GM18861 (cell line): Measurements from ENCODE around the gene HLA-DRA.

ENCODE experiments used
- ATAC-seq: cut with Tn5 transposase; IDR thresholded peaks from one replicate; pipeline ENCODE4 v1.9.1; 2021; ENCODE audit not compliant: unreplicated experiment

Gene HLA-DRA

DNA sequence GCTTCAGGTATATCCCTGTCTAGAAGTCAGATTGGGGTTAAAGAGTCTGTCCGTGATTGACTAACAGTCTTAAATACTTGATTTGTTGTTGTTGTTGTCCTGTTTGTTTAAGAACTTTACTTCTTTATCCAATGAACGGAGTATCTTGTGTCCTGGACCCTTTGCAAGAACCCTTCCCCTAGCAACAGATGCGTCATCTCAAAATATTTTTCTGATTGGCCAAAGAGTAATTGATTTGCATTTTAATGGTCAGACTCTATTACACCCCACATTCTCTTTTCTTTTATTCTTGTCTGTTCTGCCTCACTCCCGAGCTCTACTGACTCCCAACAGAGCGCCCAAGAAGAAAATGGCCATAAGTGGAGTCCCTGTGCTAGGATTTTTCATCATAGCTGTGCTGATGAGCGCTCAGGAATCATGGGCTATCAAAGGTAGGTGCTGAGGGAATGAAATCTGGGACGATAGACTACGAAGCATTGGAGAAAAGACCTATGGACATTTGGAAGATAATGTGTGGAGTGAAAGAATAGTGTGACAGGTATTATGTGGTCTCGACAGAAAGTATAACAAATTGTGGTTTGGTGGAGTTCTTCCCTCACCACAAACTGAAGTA lies at the start of gene HLA-DRA:
Gene HLA-DRA, plus strand, starts transcription at position 286 of the 613 bp plus-strand sequence. Its CDS starts 64 bp downstream, at position 350.
- peak; percentile 60 for ATAC-seq

DNA sequence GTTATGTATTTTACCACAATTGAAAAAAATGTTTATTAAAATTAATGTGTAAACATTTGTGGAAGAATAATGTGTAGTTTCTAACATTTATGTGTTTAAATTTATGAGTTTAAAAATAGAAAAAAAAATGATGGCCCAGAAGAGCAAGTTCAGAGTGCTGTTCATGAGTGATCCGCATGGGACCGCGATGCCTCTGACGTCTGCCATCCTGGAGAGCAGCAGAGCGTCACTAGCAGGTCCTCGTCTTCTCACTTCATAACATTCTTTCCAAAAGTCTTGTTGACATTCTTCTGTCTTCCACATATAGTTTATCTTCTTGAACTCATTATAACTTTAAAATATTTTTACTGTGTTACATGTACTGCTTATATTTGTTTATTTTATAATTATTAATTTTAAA lies 48.2 kb upstream of the HLA-DRA start:
- no peak for ATAC-seq

DNA sequence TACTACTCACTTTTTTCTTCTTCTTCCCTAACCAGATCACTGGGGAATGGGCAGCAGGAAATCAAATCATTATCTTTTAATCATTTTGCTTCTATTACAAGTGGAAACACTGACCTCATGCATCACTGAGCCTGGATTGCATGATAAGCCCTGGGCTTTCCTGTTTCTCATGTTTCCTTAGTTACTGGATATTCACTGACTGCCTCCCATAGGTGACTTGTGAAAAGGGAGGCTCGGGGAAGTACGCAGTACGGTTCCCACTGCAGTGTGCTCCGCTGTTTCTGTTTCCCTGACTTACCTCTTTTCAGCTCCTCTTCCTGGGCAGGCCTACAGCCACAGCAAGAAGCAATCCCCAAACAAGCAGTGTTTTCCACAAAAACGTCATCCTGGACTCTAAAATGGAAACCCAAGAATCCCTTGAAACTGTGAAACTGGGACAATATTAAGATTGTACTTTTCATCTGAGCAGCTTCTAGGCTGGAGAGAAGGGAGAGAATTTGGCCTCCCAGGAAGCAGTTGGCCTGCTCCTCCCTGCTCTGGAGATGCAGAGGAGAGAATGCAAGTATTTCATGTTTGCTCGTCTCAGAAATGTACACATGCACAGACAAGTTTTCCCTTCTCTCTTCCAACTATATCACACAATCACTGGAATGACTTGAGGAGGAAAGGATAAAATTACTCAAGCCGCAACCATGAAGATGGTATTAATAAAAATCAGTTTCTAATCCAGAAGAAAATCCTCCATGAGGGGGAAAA lies 45.8 kb upstream of the HLA-DRA start:
- no peak for ATAC-seq

DNA sequence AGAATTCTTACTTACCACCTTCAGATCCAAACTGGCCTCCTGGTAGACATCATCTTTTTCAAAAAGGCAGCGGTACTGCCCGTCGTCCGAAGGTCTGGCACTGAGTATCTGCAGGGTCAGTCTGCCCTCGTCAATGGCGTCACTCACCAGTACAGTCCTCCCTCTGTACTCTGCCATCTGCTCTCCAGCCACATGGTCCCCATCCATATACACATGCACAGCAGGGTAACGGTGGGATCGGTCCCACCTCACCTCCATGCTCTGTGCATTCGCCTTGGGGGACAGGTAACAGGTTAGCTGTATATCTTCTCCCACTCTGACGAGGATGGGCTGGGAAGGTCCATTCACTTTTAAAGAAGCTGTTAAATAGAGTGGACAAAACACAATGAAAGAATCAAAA lies 43.7 kb upstream of the HLA-DRA start:
- ATAC-seq: no peak

DNA sequence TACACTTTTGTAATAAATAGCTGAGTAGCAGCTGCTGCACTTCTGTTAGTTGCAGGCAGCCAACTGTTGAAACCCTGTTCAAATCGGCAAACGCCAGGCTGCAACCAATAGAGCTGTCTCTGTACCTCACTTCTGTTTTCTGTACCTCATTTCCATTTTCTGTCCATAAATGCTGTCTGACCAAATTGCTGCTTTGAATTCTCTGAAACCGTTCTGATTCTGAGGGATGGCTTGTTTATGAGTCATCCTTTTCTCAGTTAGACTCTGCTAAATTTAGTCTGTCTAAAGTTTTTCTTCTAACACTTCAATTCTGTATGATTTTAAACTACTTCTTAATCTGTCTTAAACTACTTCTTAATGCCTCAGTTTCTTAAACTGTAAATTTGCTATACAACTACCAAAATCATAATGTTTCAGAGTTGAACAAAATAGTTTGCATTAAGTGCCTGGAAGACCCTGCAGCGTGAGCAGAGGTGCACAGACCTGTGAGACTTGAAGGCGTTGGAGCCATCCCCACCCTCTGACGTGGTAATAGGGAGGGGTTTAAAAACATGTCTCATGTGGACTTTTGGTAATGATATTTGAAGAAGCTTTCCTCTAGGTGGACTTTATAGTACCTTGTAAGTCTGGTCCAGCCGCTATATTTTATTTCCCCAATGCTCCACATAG lies 42.3 kb upstream of the HLA-DRA start:
- ATAC-seq: peak; percentile 69

DNA sequence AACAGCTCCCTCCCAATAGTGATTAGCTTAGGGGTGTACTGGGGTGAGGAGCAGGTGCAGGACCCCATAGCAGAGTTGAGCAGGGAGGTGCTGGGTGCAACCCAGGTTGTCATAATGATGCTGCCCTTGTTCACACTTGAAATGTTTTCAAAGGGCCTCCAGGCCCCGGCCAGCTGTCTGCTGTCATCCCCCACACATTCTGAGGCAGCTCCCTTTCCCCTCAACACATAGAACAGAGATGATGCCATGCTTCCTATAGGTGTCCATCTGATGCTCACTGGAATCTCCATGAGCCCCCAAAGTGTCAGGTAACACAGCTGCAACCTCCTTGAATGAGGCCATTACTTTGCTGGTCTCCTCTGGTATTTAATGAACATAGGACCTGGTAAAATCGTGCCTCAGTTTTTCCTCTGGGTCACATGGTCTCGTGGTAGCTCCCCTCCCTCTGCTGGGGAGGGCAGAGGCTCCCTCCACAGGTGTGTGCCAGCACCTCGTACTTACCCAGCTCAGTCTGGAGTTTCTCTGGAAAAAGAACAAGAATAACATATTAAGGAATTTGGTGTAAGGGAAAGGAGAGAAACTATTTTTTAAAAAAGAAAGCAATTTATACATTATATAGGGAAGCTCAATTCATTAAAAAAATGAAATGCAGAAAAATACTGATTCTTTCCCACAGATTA lies 38.3 kb upstream of the HLA-DRA start:
- no peak for ATAC-seq

DNA sequence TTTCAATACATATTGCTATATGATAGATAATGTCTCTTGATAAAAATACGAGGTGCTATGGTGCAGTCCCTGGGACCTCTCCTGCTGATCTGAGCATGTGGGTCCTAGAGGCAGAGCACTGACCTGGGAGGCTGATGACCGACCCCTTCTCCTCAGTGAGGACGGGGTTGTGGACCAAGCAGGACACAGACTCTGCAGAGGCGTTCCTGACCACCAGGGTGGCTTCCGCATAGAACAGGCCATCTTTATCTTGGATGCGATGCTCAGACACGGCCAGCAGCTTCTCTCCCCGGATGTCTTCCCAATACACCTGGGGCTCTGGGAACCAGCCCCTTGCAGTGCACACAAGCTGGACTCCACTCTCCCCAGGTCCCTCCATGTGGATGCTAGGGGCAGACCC lies 36.9 kb upstream of the HLA-DRA start:
- ATAC-seq: no peak

DNA sequence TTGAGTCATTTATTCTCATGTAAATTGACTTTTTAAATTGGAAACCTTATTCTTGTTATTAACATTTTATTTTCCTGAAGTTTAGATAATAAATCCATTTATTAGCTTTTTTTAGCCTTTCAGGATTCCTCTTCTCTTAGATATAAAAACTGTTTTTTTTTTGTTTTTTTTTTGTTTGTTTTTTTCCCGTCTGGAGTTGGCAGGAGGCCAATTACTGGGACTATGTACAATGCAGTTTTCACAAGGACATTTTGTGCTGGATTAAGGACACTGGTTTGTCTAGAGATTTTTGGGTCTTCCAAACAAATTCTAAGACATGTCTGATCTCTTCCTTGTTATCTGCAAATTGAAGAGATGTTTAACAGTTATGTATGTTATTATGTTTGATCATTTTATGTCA lies 34.0 kb upstream of the HLA-DRA start:
- no peak for ATAC-seq

DNA sequence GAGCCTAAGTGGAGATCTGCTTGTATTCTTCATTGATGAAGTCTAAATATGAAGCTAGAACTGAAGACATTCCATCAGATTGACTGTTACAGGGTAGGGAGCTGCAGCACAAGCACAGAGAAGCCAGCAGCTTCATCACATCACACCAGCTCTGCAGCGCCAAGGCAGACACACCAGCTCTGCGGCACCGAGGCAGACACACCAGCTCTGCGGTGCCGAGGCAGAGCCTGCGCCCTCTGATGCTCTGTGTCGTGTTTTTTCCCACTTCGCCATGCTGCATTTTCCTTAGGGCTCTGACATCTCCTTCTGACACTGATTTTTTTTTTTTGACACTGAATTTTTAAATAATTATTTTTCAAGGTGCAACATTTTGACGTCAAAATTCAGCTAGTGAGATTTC lies 33.5 kb upstream of the HLA-DRA start:
- ATAC-seq: no peak

DNA sequence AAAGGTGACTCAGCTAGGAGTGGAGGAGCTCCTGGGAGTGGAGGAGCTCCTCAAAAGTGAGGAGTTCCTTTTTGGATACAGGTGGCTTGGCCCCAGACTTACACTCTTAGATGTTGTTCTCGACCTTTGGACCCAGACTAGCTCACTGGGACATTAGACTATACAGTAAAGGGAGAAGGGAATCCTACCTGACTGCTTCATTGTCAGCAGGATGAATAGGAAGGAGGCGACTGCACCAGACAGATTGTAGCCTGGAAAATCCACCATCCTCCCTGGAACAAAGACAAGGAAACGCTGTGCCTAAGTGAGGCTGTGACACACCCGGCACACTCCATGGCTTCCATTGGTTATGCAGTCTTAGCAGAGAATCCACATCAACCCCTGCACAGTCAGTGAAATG lies 32.8 kb upstream of the HLA-DRA start, which contains the start of gene BTNL2:
Gene BTNL2, minus strand, starts transcription at position 325 of the 400 bp plus-strand sequence. Its CDS starts 58 bp downstream, at position 267.
- no peak for ATAC-seq

DNA sequence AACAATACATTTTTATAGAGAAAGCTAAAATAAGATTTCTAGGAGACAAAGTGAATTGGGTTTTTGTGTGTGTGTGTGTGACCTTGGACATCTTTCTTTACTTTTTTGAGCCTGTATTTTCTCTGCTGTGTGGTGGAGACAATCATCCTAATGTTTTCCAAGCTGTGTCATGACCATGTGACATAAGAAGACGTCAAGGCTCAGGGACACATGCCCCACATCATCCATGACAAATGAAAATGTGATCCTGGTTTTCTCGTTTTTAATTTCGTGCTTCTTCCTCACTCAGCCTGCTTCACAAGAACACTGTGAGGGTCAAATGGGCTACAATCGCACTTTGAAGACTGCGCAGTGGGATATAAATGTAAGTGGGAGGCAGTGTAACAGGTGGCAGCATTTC lies 28.8 kb upstream of the HLA-DRA start:
- no peak for ATAC-seq

DNA sequence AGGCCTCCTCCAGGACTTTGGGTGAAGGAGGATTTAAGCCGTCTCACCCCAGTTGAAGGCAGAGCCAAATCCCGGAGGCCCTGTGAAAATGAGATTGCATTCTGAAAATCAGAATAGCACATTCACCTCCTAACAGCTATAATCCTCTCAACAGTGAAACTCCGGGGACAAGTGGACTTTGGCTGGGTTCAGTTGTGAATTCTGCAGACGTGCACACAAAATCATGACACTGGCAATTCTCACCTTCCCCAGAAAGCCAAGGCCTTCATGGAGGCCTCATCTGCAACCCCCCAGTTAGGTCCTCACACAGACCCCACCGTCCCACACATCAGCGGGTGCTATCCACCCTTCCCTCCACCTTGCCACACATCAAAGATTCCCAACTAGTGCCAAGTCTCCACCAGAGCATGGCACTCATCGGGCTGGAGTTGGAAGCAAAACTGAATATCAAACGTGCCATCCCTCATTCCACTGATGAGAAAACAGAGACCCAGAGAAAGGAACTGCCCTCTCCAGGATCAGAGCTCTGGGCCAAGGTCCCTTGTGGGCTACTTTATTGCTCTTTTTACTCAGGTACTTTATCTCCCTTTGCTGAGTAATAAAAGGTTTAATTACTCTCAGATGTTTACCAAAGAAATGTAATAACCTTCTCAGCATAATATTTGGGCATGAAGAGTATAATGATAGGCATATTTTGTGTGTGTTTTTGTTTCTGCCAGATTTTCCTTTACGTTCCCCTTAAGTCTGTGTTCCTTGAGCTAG lies 27.9 kb upstream of the HLA-DRA start:
- no peak for ATAC-seq

DNA sequence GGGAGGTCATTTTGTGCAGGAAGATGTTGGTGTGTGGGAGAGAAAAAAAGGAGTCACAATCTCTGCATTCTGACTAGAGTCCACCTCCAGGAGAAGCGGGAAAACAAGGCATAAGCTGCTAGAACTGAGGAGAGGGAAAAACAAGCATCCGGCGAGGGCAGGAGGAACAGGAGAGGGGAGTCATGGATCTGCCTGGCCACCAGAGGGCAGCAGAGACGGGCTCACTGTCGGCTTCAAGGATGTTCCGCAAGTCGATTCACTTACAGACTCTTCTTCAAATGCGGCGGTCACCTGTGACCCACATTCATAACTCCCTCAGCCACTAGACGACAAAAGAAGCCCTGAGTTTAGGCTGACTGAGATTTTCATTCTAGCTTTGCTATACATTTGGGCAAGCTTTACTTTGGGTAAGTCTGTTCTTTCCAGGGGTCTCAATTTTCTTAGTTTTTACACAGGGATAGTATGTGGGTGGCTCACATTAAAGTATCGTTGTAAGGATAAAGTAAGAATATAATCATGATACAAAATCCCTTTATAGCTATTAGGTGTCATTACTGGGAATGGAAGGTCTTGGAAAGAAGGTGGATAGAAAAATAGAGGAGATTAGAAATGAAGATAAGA lies 26.1 kb upstream of the HLA-DRA start:
- ATAC-seq: no peak

DNA sequence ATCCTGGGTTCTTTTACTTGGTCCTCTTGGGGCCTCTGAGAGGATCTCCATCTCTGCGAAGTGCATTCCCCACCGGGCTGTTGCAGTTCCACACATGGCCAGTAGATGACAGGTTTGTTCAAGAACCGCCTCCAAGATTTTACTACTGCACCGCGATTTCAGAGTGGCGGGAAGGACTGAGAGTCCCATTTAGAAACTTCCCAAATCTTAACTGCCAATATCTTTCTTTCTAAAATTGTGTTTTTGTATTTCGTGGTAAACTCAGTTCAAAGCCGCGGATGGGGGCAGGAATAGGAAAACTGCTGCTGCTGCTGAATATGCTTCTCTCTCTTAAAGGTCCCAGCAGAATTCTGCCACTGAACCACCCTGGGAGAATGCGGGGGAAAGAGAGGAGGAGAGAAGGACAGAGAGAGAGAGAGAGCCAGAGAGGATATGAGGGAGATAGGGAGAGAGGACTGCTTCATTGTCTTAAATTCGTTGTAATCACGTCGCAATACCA lies 24.1 kb upstream of the HLA-DRA start:
- ATAC-seq: no peak

DNA sequence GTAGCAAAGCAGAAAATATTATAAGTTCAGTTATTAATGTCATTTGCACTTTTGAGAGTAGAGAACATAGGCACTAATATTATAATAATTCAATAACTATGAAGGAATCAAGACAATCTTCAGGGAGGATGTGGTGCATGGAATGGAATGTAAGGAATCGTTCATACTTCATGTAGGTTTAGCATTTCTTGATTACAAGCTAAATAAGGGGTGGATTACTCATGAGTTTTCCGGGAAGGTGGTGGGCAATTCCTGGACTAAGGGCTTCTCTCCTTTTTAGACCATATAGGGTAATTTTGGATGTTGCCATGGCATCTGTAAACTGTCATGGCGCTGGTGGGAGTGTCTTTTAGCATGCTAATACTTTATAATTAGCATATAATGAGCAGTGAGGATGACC lies 23.7 kb upstream of the HLA-DRA start:
- ATAC-seq: no peak

DNA sequence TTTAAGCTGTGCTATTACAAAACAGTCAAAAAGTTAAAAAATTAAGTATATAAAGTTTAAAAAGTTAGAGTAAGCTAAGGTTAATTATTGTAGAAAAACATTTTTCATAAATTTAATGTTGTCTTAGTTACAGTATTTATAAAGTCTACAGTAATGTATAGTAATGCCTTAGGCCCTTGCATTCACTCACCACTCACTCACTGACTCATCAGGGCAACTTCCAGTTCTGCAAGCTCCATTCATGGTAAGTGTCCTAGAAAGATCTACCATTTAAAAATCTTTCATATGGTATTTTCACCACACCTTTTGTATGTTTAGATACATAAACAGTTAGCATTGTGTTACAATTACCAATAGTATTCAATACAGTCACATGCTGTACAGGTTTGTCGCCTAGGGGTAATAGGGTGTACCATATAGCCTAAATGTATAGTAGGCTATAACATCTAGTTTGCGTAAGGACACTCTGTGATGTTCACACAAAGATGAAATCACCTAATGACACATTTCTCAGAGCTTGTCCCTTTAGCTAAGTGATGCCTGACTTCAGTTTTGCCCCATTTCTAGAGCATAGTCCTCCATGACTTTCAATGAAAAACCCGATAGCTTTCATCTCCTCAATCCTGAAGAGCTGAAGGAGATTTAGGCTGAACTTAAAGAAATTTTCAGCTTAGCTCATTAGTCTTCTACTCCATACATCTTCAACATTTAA lies 14.9 kb upstream of the HLA-DRA start:
- no peak for ATAC-seq

DNA sequence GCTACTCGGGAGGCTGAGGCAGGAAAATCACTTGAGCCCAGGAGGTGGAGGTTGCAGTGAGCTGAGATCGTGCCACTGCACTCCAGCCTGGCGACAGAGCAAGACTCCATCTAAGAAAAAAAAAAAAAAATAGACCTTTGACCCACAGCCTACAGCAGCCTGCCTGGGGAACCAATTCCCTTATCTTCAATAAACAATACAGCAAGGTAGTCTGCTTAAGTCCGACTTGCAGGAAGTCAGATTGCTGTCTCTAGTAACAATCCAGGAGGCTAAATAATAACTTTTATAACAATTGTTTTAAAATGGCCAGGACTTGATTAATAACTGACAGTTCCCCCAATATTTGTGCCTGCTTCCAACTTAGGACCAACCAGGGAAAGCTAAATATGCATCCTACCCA lies 13.3 kb upstream of the HLA-DRA start:
- ATAC-seq: no peak

DNA sequence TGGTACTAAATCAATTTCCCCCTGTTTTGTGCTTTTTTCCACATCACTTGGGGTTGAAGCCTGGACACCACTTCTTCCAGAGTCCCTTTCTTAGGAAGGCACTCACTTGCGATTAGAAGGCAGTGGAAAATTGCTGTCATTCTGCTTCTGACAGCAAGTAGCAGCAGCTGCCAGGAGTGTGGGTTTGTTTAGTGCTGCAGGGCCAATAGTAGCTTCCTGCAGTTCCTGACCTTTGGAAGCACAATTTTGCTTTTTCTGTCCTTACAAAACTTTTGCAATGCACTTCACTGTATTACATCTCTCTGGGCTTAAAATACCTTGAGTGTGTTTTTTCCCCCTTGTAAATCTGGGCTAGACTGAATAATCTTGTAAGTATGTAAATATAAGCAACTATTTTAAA lies 12.5 kb upstream of the HLA-DRA start:
- no peak for ATAC-seq

DNA sequence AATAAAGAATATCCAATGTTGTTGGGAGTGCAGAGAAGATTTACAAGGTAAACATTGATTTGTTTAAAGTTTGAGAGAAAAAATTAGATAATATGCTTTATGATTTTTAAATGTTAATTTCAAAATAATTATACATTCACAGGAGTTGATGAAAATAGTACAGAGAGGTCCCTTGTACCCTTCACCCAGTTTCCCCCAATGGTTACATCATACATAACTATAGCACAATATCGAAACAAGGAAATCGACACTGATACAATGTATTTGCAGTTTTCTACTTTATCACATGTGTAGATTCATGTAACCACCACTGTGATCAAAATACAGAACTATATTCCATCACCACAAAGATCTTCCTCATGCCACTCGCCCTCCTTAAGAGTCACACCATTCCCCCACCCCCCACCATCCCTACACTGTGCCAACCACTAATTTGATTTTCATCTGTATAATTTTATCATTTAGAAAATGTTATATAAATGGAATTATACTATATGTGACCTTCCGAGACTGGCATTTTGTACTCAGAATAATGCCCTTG lies 11.7 kb upstream of the HLA-DRA start:
- ATAC-seq: no peak
